Stimulated activated CD8-positive, alpha-beta memory T cell treated with anti-CD3 and anti-CD28 coated beads, Interleukin-2, amount 100 ng/mL, for 48 hours (primary cell): ENCODE data around the gene GRID1.

ENCODE experiments used
- DNase-seq, 2 donors: peaks; one replicate each; pipeline ENCODE4 v3.0.0-alpha.2; 2020; ENCODE audit warnings: low read depth in 2 of 2

Gene GRID1

DNA sequence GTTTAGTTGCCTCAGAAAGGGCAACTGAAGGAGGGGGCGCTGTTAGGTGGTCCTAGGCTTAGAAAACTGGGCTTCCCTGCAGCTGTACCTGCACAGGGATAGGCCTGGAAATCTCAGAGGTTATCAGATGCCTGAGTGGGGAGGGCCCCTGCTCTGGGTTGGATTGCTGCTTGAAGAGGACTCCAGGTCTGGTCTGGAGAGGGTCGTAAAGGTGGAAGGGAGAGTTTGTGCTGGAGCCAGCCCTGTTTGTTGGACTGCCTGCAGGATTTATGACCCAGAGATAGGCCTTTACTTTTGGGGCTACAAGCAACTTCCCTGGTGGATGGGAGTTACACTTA, 765.9 kb downstream of the GRID1 start:
- no peak for DNase-seq

DNA sequence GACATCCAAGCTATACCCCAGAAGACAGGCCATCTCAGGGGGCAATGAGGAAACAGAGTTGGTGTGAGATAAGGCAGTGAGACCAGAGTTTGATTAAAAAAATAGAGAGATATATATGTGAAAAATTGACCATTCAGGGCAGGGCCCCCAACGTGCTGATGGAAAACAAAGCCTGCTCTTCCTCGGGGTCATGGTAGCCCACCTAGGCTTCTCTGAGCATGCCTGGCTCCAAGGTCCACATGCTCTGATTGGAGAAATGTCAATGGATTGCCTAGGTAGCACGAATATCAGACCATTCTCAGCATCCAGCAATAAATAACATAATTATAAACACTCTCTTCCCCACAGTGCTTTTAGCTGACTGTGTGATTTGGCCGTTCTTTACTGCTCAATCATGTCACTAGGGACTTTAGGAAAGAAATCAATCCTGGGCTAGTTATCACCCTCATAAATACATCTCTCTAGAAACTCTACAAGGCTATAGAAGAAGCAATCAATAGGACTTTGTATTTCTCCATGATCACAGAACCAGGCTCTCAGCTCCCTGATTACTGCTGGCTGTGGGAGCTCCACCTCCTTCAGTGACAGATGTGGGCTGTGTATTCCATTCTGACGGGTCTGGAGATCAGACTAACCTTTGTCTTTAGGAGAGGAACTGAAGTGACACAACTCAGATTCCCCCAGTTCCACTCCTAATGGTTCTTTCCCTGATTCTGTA, 766.4 kb downstream of the GRID1 start:
- no peak for DNase-seq

- DNase-seq: no peak
Observed at GRCh38 chr10:85599081-85599480, 767.5 kb downstream of the GRID1 start.

DNA sequence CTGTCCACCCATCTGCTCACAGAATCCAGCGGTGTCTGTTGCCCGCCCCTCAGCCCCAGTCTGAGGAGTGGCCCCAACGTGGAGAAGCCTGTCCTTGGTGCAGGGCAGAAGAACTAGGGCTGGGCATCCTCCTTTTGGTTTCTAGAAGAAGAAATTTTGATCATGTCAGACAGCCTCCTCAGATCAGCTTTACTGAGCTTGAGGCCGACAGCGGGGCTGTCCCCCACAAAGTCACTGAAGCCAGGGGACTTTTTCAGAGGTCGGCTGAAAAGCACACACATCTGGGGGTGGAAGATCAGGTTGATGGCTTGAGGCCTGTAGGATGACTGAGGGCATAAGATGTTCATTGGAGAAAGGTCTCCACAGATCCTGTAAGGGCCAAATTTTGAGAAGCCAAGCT, 767.9 kb downstream of the GRID1 start:
- DNase-seq: no peak

DNA sequence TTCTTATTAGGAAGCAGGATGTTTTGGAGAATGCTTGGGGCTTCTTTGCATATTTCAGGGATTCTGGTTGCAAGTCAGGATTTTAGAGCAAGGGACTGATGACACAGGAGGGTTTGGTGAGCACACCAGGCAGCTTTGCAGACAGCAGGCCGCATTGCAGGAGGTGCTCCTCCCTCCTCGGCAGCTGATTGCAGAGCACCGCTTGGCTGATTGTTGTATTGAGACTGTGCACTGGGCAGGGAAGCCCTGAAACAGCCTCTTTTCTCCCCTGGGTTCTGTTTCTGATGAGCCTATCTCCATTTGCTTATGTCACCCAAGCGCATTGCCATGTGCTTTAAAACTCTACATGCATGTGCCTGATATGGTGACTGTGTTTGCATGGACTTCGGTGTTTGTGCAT, 769.6 kb downstream of the GRID1 start:
- DNase-seq: no peak

DNA sequence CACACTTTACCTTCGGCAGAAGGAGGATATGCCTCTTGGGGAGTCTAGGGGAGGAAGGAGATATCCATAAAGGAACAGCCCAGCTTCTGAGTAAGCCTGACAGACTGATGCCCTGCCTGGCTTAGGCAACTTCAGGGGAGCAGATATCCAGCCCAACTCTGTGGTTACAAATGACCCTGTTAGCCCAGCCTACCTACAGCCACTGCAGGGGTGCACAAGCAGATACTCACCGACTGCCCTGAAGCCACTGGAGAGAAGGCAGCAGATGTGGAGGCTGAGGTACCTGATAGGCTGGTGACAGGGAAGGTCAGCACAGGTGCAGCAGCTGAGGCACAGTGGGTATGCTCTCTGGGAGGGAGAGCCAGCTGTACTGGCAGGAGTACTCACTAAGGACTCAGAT, 770.2 kb downstream of the GRID1 start:
- no peak for DNase-seq

GRCh38 chr10:85594239-85594638, 772.4 kb downstream of the GRID1 start:
- no peak for DNase-seq

DNA sequence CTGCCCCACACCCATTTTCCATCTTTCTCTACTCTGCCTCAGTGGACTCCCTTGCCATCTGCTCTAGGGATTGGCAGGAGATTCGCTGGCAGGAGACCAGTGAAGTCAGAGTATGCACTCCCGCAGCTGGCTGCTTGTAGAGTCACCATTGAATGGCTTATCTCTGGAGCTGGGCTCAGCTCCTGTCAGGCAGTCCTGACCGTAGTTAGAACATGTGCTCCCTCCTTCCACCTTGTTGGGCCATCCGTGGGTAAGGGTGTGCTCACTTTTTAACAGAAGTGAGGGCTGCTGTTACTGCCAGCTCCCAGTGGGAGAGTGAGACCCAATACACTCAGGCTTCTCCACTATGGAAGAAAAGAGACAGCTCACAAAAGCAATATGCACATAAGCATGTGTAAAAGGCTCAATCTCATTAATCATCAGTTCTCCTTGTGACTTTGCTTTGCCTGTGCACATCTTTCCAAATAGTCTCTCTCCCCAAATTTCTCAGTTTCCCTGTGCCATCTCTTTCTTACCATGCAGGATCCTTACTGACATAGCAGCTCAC, 773.3 kb downstream of the GRID1 start:
- no peak for DNase-seq

DNA sequence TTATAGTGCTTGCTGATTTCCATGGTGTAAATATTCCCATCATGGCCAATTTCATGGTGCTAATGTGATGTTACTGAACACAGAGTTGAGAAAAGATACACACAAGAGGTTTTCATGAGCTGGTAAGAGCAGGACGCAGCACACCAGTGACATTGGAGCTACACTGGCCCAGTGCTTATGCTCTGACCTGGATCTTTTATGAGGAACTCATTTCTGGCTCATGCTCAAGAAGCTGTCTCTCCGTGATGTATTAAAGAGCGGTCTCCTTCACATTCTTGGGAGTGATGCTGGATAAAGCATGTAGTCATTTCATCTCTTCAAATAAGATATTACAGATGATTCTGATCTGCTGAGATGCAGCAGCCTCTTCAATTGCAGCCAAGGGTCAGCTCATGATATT, 785.2 kb downstream of the GRID1 start:
- DNase-seq: no peak

DNA sequence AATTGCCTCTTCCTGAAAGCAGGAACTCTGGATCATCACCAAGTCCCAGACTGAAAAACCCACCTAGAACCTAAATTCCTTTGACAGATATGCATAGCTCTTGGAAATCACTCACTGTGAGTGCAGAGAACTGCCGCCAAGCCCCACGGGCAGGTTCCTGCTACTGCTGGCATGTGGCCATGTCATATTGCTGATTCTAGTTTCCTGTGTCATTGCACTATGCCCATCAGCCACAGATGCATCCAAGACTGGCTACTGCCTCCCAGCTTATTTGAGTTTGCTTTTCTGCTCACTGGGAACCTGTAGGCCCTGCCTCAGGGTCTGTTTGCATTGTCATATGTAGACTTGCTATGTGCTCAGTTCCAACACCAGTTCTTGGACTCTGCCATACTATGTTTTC, 786.0 kb downstream of the GRID1 start:
- DNase-seq: no peak

DNA sequence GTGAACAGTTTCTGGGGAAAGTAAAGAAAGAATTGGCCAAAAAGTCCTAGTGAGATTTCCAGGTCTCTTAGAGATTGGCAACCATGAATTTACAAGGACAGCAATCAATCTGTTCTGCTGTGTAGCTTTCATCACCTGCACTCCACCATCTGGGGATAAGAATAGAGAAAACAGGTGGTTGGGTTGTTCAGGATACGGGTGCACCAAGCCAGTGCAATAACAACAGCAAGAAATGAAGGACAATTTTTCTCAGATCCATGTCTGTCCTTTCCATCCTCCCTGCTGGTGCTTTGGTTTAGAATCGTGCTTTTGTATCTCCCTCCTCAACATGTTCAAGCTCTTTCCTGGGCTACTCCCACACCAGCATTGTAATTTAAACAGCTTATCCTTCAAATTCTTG, 787.7 kb downstream of the GRID1 start:
- DNase-seq: no peak

- DNase-seq: no peak
Observed at GRCh38 chr10:85575441-85575840, 791.2 kb downstream of the GRID1 start.

- DNase-seq: no peak
Observed at GRCh38 chr10:85570871-85571270, 795.7 kb downstream of the GRID1 start.

DNA sequence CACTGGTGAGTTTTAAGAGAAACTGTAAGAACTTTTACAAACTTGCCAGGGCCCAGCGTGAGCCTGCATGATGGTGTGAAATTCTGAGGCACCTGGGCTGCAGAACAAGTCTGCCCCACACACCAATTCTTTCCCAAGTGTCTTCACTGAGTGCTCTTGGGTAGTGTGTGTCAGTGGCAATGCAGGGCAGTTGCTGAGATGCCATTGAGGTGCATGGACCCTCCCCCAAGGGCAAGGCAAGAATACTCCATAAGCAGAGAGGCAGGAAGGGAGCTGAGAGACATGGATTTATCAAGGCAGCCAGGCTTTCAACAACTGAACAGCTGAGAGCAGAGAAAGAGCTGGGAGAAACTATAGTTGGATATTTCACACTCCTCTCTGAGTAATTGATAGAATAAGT, 801.2 kb downstream of the GRID1 start:
- DNase-seq: no peak

DNA sequence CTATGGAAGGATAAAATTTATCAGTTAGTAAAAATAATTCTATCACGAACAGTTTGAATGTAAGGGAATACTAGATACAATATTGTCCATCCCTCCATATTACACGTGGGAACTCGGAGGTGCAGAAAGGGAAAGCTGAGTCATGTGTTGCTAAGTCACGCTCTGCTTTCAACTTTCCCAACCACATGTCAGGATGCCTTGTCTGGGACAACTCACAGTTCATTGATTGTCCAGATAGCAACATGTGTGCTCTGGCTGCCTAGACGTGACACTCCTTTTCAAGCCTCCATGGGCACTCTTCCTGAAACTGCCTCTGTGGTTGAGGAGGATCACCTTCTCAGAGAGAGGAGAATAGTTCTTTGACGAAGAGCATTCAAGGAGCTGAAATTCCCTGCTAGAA, 808.1 kb downstream of the GRID1 start:
- no peak for DNase-seq

- DNase-seq: no peak
Observed at GRCh38 chr10:85557706-85558105, 808.9 kb downstream of the GRID1 start.

DNA sequence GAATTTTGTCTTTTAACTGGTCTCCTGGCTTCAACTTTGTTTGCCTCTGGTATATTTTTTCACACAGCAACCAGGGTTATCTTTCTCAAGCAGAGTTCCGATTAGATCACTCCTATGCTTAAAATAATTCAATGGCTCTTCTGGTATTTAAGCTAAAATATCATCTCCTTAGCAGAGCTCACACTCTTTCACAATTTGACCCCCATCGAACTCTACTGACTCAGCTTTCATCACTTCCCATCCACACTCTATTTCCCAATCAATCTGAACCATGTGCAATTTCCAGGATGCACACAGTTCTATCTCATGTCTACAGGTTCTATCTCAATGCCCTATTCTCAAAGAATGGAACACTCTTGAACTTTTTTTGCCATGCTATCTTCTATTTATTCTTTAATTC, 809.5 kb downstream of the GRID1 start:
- no peak for DNase-seq
